ENCODE measurements around the gene CACUL1.

CACUL1 gene

DNA sequence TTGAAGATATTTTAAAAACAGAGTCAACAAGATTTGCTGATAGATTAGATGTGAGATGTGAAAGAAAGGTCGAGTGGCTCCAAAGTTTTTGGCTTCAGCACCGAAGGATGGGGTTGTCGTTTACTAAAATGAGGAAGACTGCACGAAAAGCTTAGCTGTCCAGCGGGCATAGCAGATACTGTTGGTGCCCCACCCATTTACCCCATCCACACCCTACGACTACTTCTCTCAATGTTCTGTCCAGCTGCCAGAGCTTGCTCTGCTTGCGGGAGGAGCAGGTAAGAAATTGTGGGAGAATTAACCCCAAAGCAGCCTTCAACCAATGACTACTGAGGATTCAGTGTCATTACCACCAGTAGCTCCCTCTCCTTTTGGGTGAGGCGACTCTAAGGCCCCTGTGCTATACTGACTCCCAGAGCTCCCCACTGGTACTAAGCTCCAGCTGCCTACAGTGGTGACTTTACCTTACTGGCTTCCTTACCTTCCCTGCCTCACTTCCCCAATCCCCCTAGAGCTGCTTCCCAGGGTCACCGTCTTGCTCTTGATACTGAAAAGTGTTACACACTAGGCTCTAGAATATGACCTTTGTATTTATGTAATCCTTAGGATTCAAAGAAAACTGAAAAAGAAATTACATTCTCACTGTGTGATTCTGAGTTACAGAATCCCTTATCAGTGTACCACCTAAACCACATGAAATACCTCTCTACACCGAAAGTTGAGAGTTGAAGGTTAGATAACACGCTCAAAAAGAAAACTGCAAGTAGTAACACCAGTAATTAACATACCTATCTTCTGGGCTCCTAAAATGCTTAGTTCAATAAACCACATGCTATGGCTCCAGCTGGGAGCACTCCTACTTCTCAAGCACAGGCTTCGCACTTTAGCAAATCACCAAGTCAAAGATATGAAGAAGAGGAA, 22.3 kb downstream of the CACUL1 start:
- DNase-seq = no peak

- DNase-seq = no peak
Measured at GRCh38 chr10:118730756-118731456, 23.9 kb downstream of the CACUL1 start.

DNA sequence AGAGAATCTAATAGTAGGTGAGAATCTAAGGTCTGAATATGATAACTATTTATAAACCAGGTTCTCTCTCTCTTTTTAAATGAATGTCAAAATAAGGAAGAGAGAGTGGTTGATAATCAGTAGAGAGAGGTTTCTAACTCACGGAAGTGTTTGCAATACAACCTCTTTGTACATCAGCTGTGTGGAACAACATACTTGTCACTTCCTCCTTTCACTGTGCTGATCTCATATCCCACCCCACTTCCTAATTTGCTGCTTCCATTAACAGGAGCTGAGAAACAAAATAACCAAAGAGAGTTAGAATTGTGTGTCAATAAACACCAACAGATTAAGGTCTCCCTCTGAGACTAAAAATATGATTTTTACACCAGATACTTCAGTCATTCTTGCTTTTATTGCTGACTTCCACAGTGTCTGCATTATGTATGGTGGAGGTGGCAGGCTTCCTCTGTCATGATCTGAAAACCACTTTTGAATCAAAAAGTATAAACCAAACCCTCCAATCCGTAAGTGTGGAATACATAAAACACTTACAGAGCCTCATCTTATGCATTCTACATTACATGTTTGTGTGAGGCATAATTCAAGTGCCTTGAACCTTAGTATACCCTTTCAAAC, 25.0 kb downstream of the CACUL1 start:
- no peak for DNase-seq

DNA sequence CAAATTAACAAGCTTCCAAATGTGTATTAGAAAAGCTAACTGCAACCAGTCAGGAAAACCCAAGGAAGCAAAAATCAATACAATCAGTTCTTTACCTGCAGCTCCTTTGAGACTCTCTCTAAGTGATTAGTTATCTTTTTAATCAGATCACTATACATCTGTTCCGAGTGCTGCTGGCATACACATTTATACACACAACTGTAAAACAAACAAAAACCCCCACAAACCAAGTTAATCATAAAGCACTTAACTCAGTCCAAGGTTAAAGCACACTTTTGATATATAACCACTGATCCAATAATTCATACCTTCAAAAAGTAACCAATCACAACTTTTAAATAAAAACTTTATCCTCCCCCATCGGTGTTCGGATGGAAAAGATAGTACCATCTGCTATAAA, 25.6 kb downstream of the CACUL1 start:
- no peak for DNase-seq

DNA sequence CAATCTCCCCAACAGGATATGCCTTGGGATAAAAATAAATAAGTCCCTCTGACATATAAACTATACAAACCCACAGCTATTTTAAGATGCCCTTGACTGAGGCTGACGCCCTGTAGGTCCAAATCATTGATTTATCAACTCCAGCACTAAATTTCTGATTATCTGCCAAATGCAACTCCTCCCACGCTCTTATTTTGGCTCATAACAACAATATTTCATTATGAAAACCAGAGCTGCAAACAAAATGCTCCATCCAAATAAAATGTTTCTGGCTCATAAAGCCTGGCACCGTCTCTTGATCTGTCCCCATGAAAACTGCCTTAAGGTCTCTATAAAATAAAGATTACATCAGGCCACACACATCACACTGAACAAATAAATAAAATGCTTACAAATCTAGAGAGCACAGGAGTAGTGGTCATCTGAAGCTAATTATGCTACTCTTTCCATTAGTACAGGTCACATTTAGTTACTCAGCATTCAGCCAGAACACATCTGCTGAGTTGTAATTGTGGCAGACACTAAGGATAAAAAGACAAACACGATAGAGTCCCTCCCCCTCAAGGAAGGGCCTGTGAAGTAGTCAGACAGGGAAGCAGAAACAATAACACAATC, 28.8 kb downstream of the CACUL1 start:
- no peak for DNase-seq

DNA sequence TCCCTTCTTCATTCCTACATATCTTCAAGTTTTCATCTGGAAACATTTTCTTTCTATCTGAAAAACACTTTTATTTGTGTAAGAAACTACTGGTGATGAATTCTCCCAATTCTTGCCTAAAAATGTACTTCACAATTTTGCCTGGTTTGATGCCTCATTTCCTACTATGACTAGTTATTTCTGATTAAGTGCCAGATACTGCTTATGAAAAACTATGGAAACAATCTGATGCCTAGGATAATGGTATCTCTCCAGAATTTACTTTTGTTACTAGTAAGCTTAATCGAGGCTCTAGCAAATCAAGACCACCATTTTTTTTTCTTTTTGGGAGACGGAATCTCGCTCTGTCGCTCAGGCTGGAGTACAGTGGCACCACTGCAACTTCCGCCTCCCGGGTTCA, 31.3 kb downstream of the CACUL1 start:
- DNase-seq = no peak

DNA sequence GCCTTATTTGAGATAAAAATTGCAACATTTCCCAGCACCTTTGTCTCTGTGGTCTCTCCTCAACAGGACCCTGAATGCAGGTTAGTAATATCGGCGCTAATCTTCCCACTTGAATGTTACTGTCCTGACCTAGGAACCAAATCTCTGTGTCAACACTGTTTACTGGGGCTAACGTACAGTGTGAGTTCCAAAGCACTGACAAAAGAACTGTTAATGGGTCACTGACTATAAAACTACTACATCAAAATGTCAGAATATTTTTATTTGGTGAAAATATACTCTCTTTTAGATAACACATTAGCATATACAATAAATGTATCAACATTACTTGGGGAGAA, 33.3 kb downstream of the CACUL1 start:
- DNase-seq = no peak

GRCh38 chr10:118720685-118721538, 33.9 kb downstream of the CACUL1 start:
- peak in 1 of 2 experiments; percentile 18 for DNase-seq

- DNase-seq = no peak
Measured at GRCh38 chr10:118714366-118714765, 40.4 kb downstream of the CACUL1 start.

DNA sequence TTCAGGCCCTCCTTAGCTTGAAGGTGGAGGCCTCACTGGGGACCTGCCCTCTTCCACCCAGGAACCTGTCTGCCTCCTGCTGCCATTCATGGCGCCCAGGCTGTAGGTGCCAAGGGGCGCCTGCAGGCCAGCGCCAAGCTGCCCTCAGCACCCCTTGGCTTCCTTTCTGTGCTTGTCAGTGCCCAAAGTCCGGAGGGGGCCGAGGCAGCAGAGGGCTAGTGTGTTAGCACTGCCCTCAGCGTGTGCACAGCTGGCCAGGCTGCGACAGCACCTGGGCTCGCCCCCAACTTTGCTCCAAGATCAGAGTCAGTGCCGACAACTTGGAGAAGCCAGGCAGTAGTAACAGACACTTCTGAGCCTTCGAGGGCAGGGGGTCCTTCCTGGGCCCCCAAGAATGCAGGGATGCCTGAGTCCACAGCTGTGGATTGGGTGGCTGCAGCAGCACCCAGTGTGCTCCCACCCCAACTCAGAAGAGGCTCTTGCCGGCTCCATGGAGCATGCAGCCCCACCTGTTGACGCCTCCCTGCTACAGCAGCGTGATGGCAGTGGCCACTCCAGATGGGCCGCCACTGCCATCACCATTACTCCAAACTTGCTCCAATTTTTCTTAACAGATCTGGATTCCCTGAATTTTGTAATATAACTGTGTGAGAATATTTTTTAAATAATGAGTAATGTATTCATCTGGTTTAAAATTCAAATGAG, 41.7 kb downstream of the CACUL1 start:
- no peak for DNase-seq

DNA sequence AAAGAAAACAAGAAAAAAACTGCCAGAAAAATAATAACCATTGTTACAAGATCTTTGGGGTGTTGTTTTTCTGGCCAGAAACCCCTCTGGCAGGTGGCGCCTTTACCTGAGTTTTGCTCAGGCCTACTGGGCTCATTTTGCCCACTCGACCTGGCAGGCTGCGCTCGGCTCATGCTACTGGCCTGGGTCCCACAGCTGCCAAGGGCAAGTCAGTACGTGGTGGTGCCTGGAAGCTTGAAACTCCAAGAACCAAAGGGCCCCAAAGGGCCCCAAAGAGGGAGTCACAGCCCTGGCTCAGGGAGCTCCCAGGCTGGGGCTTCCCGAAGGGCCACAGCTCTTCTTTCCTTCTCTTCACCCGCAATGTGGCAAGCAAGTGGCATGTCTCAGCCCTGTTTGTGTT, 42.7 kb downstream of the CACUL1 start:
- DNase-seq = no peak

DNA sequence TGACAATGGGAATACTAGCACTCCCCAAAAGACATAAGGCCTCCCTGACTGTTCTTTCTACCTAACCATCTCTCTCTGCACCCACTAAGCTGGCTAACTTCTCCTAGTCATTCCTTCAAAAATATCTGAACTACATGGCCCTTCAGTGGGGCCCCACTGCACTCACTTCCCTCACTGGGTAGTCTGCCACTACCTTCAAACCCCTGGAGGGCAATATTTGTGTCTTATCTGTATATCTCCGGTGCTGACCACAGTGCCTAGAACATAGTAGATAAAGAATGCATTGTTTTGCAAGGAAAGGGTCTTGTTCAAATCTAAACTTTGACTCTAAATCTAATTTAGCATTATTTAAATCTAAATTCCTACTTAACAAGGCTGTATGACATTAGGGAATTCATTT, 44.3 kb downstream of the CACUL1 start:
- no peak for DNase-seq

- no peak for DNase-seq
Measured at GRCh38 chr10:118708571-118708970, 46.2 kb downstream of the CACUL1 start.

- no peak for DNase-seq
Measured at GRCh38 chr10:118704711-118705110, 50.1 kb downstream of the CACUL1 start.

GRCh38 chr10:118701529-118702323, 53.0 kb downstream of the CACUL1 start:
- no peak for DNase-seq

GRCh38 chr10:118698421-118698820, 56.3 kb downstream of the CACUL1 start:
- no peak for DNase-seq

- no peak for DNase-seq
Measured at GRCh38 chr10:118694848-118695247, 59.9 kb downstream of the CACUL1 start.

DNA sequence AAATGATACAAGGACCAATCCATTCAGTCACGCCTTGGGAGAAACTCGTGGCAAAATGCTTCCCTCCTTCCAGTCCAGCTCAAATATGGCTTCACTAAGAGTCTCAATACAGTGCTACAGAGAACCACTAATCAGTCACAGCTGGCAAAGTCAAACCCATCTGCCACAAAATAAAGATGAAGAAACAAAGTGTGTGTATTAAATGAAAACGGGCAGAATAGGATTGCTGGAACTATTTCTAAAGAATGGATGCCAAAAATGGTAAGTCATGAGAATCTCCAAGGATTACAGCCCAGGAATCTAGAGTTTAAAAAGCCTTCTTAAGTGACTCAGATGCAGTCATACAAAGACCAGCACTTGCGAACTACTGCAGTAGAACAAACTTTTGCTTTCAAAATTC, 61.9 kb downstream of the CACUL1 start:
- DNase-seq = no peak

DNA sequence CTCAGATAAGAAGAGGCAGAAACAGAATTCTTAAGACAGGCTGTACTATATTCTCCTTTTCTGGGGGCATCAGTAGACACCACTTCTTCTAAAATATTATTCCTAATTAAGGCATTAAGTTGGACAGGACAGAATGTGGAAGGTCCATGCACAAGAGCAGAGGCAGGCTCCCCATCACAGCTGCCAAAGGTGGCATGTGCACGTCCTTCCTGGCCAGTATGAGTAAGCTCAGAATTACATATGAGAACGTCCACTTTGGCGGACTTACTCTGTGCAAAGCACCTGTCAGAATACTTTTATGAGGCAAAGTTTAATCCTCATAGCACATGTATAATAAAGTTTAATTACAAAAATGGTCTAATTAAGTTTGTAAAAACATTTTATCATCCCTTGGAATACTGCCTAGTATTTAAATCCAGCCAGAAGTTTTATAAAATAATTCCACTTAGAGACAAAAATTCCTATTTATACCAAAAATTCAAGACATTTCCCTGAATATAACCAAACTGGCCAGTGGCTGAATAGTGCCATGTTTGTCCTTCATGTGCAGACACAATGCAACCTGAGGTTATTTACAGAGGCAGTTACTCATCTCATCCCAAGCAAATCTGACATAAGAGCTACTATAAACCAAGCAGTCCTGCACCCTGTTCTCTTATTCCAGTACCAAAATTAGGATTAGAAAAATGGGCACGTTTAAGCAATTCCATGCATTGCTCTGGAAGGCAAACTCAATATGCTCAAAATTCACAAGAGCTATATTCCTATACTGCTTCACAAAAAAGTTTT, 65.5 kb downstream of the CACUL1 start:
- DNase-seq = no peak

DNA sequence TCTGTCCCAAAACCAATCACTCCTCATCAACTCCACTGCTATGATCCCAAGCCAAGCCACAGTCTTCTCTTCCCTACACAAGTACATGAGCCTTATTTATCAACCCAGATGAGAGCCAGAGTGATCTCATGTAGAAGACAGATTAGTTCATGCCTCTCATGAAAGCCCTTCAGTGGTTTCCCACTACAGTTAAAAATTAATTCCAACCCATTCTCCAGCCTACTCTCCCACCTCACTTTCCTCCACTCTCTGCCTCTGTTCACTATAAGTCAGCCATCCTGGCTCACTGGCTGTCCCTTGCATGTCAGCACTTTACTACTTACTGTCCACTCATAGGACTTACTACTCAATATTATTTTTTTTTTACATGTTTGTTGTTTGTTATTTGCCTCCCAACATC, 67.3 kb downstream of the CACUL1 start:
- DNase-seq = no peak
